ENCODE results near the gene CYBC1.
A peak's percentile ranks its signal among the peaks of the same experiment; 100 is the strongest.
"Not testable (repeated sequence)": the region's sequence is repeated elsewhere in the genome, so short reads cannot be mapped to it uniquely, and the experiment has no call there.

CYBC1 gene

DNA sequence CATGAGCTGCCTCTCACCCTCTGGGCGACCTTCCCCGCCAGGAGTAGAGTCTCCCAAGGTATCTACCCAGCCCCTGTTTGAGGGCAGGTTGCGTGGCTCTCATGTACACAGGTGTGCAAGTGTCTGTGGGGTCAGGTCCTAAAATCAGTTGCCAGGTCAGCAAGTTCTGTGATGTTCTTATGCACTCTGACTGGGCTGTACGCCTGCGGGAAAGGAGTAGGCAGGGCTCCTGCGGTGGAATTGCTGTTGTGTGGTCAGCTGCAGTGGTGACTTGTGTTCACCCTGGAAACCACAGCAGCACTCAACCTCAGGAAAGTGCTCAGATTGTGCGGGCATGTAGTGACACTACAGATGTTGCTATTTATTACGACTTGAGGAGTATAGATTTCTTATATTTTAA lies 27.4 kb upstream of the CYBC1 start:
- DNase-seq: no peak

GRCh38 chr17:82475458-82475857 lies 24.9 kb upstream of the CYBC1 start:
- DNase-seq: no peak

DNA sequence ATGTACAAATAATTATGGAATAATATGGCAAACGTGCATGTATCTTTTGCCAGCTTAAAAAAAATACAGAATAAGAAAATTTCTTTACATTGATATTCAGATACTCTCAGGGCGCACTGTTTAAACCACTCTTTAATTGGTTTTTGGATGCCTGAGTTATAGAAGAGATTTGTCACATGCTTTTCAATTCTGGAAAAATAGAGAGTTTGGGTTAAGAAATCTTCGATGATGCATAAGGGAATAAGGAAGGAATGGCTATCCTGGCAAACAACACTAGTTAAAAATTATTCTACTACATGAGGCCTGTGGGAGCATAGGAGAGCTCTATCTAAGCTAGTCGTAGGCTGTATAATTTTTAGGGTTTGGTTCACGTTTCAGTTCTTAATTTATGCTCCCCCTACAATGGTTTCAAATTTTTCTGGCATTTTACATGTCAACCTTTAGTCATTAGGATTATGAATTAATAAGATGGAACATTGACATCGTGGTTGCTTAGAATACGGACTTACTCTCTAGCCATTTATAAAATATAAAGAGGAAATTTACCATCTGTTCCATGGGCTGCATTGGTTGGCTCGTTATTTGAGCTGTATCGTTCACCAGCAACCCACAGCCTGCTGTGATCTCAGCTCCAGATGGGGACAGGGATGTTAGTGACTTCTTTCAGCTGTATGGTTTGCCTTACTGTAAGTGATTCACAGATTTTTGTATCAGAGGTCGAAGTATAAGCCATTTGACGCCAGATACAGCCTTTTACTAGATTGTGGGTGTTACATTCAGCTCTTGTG lies 23.9 kb upstream of the CYBC1 start:
- DNase-seq: no peak

GRCh38 chr17:82470065-82470464 lies 19.5 kb upstream of the CYBC1 start:
- no peak for DNase-seq

DNA sequence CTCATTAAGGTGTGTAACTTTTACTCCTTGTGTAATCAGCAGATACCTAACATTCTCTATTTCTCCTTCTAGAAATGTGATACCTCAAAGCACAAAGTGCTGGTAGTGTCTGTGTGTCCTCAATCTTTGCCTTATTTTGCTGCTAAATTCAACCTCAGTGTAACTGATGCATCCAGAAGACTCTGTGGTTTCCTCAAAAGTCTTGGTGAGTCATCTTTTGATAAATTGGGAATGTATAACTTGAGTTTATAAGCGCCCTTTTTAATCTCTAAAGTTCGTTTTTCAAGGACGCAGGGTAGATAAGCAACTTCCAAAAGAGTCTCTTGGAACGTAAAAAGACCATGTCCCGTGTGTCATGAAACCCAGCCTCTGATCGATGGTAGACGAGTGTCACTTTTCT lies 18.1 kb upstream of the CYBC1 start:
- DNase-seq: no peak

GRCh38 chr17:82465023-82465603 lies 14.6 kb upstream of the CYBC1 start:
- DNase-seq: no peak

DNA sequence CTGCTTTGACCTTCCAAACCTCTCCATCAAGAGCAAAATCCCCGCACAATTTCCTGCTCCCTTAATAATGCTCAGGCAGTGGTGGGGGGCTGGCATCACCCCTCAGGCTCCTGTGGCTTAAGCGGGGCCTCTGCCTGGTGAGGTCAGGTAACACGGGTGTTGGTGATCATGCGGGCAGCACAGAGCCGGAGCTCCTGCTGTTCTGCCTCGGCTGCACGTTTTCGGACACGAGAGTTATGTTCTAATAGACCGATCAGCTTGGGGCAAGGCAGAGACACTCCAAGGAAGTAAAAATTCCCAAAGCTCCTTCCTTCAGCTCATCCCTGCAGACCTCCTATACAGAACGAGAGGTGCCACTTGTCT lies 14.0 kb upstream of the CYBC1 start:
- no peak for DNase-seq

GRCh38 chr17:82463925-82464566 lies 13.5 kb upstream of the CYBC1 start:
- no peak for DNase-seq

GRCh38 chr17:82463391-82463790 lies 12.8 kb upstream of the CYBC1 start:
- DNase-seq: no peak

DNA sequence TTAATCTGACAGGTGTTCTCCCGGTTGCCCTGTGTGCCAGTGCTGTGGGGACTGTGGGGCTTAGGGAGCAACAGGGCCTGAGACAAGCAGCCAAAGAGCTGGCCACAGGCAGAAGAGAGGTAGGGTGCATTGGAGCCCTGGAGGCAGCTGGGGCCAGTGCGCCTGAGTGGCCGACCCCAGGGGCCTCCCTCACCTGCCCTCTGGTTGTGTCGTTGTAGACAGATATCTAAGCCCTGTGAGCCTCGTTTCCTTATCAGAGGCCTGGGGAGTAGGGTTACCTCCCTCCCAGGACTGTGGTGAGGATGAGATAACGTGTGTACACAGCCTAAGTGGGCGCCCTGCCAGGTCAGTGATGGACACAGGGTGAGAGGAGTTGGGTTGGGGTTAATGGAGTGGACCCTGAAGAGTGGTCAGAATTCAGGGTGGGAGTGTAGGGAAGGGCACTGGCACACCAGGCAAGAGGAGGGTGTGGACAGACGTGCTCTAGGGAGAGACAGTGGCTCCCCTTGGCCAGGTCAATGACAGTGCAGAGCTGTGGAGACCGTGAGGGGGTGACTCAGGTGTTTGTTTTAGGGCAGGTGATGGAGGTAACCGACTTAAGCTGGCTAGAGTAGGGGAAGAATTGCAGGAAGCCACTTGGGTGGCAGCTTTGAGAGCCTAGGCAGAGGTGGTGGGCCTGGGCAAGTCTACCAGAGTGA lies 11.4 kb upstream of the CYBC1 start:
- DNase-seq: no peak

DNA sequence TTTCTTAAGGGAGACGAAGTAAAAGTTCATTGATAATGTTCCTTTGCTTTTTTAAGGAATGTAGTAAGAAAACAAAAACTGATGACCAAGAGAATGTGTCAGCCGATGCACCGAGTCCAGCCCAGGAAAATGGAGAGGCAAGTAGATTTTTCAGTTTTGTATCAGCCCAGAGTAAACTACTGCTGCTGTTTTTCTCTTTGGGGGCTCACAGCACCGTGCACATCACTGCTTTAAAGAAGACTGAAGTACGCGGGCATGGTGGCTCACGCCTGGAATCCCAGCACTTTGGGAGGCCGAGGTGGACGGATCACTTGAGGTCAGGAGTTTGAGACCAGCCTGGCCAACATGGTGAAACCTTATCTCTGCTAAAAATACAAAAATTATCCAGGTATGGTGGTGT lies 9.4 kb upstream of the CYBC1 start:
- DNase-seq: not testable (repeated sequence)

DNA sequence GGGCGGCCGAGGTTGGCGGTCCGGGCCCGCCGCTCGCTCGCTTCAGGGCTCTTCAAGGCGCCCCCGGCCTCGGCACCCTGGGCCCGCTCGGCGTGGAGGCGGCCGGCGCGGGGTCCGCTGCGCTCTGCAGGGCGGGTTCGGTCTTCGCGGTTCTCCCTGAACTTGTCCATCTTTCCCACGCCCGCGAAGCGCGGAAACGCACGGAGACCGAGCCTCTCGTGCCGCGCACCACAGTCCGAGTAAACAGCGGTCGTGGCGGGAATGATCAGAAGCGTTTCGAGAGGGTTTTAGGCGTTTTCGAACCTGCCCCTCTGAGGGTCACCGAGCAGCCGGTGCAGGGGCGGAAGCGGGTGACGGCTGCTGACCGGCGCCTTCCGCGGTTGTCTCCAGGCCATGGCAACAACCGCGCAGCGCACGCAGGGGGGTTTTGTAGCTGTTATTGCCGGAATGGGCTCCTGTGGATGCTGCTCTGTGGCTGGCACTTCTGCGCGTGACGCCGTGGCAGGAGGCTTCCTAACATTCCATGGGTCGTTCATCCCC lies 8.4 kb upstream of the CYBC1 start:
- DNase-seq: no peak

GRCh38 chr17:82458179-82458884 lies 7.8 kb upstream of the CYBC1 start, which contains the start of gene NARF:
Gene NARF, plus strand, starts transcription at chr17:82458741. Its CDS starts 63 bp downstream, at chr17:82458804.
- DNase-seq: peak; percentile 92

GRCh38 chr17:82457929-82458178 lies 7.3 kb upstream of the CYBC1 start:
- DNase-seq: no peak

DNA sequence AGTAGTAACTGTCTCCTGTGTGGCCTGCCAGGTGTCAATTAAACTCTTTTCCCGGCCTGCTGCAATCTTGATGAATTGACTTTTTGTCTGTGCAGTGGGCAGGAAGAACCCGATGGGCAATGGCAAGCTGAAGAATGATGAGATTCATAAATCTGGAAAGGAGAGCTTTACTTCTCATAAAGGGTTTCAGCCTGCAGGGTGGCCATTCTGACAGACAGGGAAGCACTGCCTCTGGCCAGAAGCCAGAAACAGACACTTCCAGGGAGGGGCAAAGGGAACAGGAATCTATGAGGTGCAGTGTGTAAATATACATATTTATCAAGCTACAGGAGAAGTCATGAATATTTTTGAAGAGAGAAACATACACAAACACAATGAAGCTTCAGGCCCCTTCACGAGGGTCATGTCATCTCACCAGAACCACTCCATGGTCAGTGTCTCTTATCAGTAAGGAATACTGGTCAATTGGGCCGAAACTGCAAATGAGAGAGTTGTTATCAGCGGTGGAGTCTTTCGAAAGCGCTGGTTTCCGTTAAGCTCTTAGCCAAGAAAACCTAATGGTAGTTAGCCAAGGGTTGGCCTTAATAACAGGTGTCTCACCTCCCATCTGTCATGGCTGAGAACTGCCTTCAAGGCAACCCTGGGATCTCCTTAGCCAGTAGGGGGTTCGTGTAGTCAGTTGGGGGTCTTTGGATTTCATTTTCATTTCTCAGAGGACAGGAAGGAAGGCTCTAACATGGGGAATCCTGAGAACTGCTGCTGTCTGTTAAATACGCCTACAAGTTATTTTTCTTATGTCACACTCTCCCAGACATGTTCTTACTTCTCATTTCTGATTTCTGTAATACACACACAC lies 6.7 kb upstream of the CYBC1 start:
- no peak for DNase-seq

- not testable (repeated sequence) for DNase-seq
Measured at GRCh38 chr17:82453706-82454105, 3.2 kb upstream of the CYBC1 start.

- not testable (repeated sequence) for DNase-seq
Measured at GRCh38 chr17:82453151-82453550, 2.6 kb upstream of the CYBC1 start.

DNA sequence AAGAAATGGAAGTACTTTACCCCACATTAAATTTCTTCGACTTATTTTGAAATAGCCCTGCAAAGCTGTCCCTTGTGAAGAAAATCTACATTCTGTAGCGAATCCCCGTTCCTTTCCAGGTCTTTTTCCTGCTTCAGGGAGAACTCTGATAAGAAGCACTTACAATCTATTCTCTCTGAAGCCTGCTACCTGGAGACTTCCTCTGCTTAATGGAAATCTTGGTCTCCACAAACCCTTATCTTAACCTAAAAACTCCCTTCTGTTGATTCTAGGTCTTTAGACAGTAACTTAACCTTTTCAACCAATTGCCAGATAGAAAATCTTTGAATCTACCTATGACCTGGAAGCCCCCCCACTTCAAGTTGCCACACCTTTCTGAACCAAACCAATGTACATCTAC lies 1.6 kb upstream of the CYBC1 start:
- DNase-seq: no peak

GRCh38 chr17:82449883-82450356 lies 632 bp downstream of the CYBC1 start:
- DNase-seq: peak; percentile 29

- peak; percentile 49 for DNase-seq
Measured at GRCh38 chr17:82449131-82449882, 1.2 kb downstream of the CYBC1 start.

GRCh38 chr17:82447876-82448275 lies 2.7 kb downstream of the CYBC1 start:
- no peak for DNase-seq
